Measurements from ENCODE around the gene INTS11.

- no peak for TF ChIP-seq CTCF (IDR thresholded peaks at IDR 0.05; ENCODE audit: low read length)
- TF ChIP-seq EZH2 (IDR thresholded peaks at IDR 0.05; ENCODE audit: borderline replicate concordance, low read length) = no peak
Measured at GRCh38 chr1:1367315-1367714, 42.9 kb upstream of the INTS11 start.

Data from OCI-LY1 (cell line).